Smooth muscle cell of trachea (primary cell): ENCODE results near the gene CFHR2. TPM values are rescaled to one million over a fixed set of nuclear protein-coding genes. Genes with fewer than 3 reads are reported as not detected.

Experiments
- total RNA-seq: library from RNA; depleted of rRNA; stranded (reverse); fragments of >200 nt; gene quantifications from 2 replicates; pipeline ENCODE4 v1.2.1, GENCODE V29; 2014

Gene CFHR2
- not detected in 2 replicates for total RNA-seq

DNA sequence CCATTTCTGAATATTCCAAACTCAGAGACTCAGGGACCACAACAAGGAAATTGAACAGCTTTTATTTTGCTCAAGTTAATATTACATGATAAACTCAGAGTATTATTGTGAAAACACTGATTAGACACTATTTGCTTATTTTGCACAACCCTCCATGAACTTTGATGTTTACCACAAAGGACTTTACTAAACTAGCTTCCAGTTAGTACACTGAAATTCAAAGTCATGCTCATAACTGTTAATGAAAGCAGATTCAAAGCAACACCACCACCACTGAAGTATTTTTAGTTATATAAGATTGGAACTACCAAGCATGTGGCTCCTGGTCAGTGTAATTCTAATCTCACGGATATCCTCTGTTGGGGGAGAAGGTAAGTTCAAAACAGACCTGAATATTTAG is at the start of gene CFHR2:
Gene CFHR2 (plus strand): TSS at position 171 of the 400 bp plus-strand sequence. CDS start 143 bp downstream, at position 314.

DNA sequence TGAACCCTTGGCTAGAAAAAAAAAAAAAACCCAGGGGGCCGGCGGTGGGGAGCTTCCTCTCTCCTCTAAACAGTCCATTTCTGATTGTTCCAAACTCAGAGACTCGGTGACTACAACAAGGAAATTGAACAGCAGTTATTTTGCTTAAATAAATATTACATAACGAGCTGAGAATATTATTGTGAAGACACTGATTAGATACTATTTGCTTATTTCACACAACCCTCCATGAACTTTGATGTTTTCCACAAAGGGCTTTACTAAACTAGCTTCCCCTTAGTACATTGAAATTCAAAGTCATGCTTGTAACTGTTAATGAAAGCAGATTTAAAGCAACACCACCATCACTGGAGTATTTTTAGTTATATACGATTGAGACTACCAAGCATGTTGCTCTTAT is 33.7 kb downstream of the CFHR2 start, which contains the start of gene CFHR5:
Gene CFHR5 (plus strand): TSS at position 279 of the 400 bp plus-strand sequence. CDS start 109 bp downstream, at position 388.

Other genes starting within 250 kb of the CFHR2 start
- gene CFHR3, start 168.9 kb upstream of the CFHR2 start, total RNA-seq: not detected in 2 replicates
- 0.50 TPM in 1 of 2 replicates, not detected in the other for gene CFHR1, start 124.0 kb upstream of the CFHR2 start, total RNA-seq
- gene CFHR4, start 55.7 kb upstream of the CFHR2 start, total RNA-seq: under 0.01 TPM in 1 of 2 replicates, not detected in the other
- gene CFHR5, start 33.8 kb downstream of the CFHR2 start, total RNA-seq: not detected in 2 replicates
- gene F13B, start 123.5 kb downstream of the CFHR2 start, total RNA-seq: not detected in 2 replicates
- 2.0 and 60.8 TPM in 2 replicates for gene ASPM, start 202.9 kb downstream of the CFHR2 start, total RNA-seq